ENCODE results near the gene B4GALT1. TPM values are rescaled to one million over a fixed set of nuclear protein-coding genes. Genes with fewer than 3 reads are reported as not detected.
A peak's percentile ranks its signal among the peaks of the same experiment; 100 is the strongest.

The B4GALT1 gene
- total and polyA plus RNA-seq, 5 donors: 24.7 to 137 (median 53.6) TPM

- 68% methylated on average over 11 of the region's 11 CpGs for WGBS
- Histone ChIP-seq H3K4me3 (ENCODE audit: low read length) (no peak overlapping the region), H3K9me3 (ENCODE audit: control insufficient read depth, low read length) (no peaks in the 10 kb centered on the region), H3K4me1 (ENCODE audit: control insufficient read depth, insufficient read depth, low read length) (peaks cover 5% of the 10 kb centered on the region), H3K27ac (ENCODE audit: low read length) (no peak overlapping the region), H3K27me3 (ENCODE audit: control insufficient read depth, insufficient read depth) (no peaks in the 10 kb centered on the region)
- intact Hi-C loops (cut with DNase I): no loop called here
- no peak for DNase-seq
- ATAC-seq: no peak
Measured at GRCh38 chr9:33113799-33114547, 53.2 kb downstream of the B4GALT1 start.

- intact Hi-C loops (cut with DNase I): no loop called here
- Histone ChIP-seq H3K9me3 (ENCODE audit: control insufficient read depth, low read length) (no peaks in the 10 kb centered on the region), H3K4me1 (ENCODE audit: control insufficient read depth, insufficient read depth, low read length) (peaks cover 10% of the 10 kb centered on the region), H3K27ac (ENCODE audit: low read length) (no peak overlapping the region), H3K4me3 (ENCODE audit: low read length) (no peak overlapping the region), H3K27me3 (ENCODE audit: control insufficient read depth, insufficient read depth) (no peaks in the 10 kb centered on the region)
- 84% methylated on average over 4 of the region's 4 CpGs for WGBS
- no peak for ATAC-seq
- no peak for DNase-seq
Measured at GRCh38 chr9:33112094-33112493, 55.0 kb downstream of the B4GALT1 start.

DNA sequence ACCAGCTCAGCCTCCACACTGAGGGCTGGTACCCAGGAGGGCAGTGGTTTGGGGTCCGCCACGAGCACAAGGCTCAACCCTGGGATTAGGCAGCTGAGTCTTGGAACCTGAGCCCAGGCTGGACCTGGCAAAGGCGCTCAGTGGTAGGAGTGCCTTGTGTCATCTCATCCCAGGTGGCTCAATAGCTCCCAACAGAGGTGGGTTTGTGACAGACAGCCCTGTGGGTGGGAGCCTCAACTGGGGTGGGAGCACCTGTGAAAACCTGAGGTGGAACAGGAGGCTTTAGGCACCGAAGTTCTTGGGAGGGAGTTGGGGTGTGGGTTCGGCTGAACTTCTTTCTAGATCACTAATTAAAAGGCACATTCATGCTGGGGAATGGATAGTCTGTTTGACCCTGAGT lies 55.5 kb downstream of the B4GALT1 start:
- H3K27me3 ChIP-seq (ENCODE audit: control insufficient read depth, insufficient read depth): no peaks in the 10 kb centered on the region
- no peak overlapping the region for H3K27ac ChIP-seq (ENCODE audit: low read length)
- DNase-seq (no peak), ATAC-seq (no peak)
- no peaks in the 10 kb centered on the region for H3K9me3 ChIP-seq (ENCODE audit: control insufficient read depth, low read length)
- WGBS: 88% methylated on average over 5 of the region's 5 CpGs
- peaks cover 15% of the 10 kb centered on the region for H3K4me1 ChIP-seq (ENCODE audit: control insufficient read depth, insufficient read depth, low read length)
- intact Hi-C loops (cut with DNase I): no loop called here
- H3K4me3 ChIP-seq (ENCODE audit: low read length): no peak overlapping the region

- WGBS: 81% methylated on average over 5 of the region's 5 CpGs
- DNase-seq (no peak), ATAC-seq (no peak)
- Histone ChIP-seq H3K27me3 (ENCODE audit: control insufficient read depth, insufficient read depth) (no peaks in the 10 kb centered on the region), H3K27ac (ENCODE audit: low read length) (no peak overlapping the region), H3K4me3 (ENCODE audit: low read length) (no peak overlapping the region), H3K9me3 (ENCODE audit: control insufficient read depth, low read length) (no peaks in the 10 kb centered on the region), H3K4me1 (ENCODE audit: control insufficient read depth, insufficient read depth, low read length) (peaks cover 20% of the 10 kb centered on the region)
- intact Hi-C loops (cut with DNase I): no loop called here
Measured at GRCh38 chr9:33110686-33111085, 56.5 kb downstream of the B4GALT1 start.

DNA sequence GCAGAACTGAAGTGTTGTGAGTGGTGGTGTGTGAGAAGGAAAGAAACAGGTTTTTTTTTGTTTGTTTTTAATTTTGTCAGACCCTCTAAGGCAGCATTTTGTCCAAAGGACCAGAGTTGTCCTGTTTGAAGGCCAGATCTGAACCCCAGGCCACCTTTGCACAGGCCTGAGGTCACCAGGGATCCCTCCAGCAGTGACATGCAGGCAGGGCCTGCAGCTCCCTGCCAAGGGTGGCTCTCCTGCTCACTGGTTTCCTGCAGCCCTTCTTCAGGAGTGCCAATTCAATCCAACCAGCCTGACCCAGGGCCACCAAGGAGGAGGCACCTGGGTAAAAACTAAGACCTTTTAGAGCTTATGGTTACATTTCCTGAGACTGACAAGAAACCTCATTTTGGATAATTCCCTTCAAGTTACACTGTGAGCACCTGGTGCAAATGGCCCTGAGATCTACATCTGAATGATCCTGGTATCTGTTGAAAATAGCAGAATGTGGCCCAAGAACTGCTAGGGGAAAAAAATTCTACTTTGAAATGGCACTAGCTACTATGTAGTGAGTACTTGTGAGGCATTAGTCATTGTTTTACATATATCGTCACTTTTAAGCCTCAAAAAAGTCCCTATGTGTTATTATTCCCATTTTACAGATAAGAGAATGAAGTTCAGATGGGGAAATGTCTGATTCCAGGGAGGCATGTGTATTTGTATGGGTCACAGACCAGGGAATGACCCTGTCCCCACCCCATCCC lies 57.1 kb downstream of the B4GALT1 start:
- Histone ChIP-seq H3K27me3 (ENCODE audit: control insufficient read depth, insufficient read depth) (no peaks in the 10 kb centered on the region), H3K27ac (ENCODE audit: low read length) (no peak overlapping the region), H3K4me1 (ENCODE audit: control insufficient read depth, insufficient read depth, low read length) (peaks cover 20% of the 10 kb centered on the region), H3K4me3 (ENCODE audit: low read length) (no peak overlapping the region), H3K9me3 (ENCODE audit: control insufficient read depth, low read length) (no peaks in the 10 kb centered on the region)
- no peak for ATAC-seq
- DNase-seq: no peak
- intact Hi-C loops (cut with DNase I): loop anchor here in 1 of 4 donors (2.0 kb wide), 1 partner anchor 57 kb away; the partner anchor contains the start of gene B4GALT1
- WGBS: 78% methylated on average over 1 of the region's 1 CpG

GRCh38 chr9:33109097-33109496 lies 58.0 kb downstream of the B4GALT1 start:
- no peaks in the 10 kb centered on the region for H3K27me3 ChIP-seq (ENCODE audit: control insufficient read depth, insufficient read depth)
- H3K9me3 ChIP-seq (ENCODE audit: control insufficient read depth, low read length): no peaks in the 10 kb centered on the region
- 72% methylated on average over 3 of the region's 3 CpGs for WGBS
- H3K27ac ChIP-seq (ENCODE audit: low read length): no peak overlapping the region
- no peak overlapping the region for H3K4me3 ChIP-seq (ENCODE audit: low read length)
- intact Hi-C loops (cut with DNase I): loop anchor here in 1 of 4 donors (2.0 kb wide), 1 partner anchor 58 kb away; the partner anchor contains the start of gene B4GALT1
- peaks cover 17% of the 10 kb centered on the region for H3K4me1 ChIP-seq (ENCODE audit: control insufficient read depth, insufficient read depth, low read length)
- DNase-seq (no peak), ATAC-seq (no peak)

- H3K27ac ChIP-seq (ENCODE audit: low read length): no peak overlapping the region
- peaks cover 17% of the 10 kb centered on the region for H3K4me1 ChIP-seq (ENCODE audit: control insufficient read depth, insufficient read depth, low read length)
- intact Hi-C loops (cut with DNase I): loop anchor here in 1 of 4 donors (2.0 kb wide), 1 partner anchor 58 kb away; the partner anchor contains the start of gene B4GALT1
- H3K9me3 ChIP-seq (ENCODE audit: control insufficient read depth, low read length): no peaks in the 10 kb centered on the region
- no peak overlapping the region for H3K4me3 ChIP-seq (ENCODE audit: low read length)
- no peak for DNase-seq
- no peaks in the 10 kb centered on the region for H3K27me3 ChIP-seq (ENCODE audit: control insufficient read depth, insufficient read depth)
- no peak for ATAC-seq
- WGBS: 93% methylated on average over 3 of the region's 3 CpGs
Measured at GRCh38 chr9:33108472-33108871, 58.7 kb downstream of the B4GALT1 start.

DNA sequence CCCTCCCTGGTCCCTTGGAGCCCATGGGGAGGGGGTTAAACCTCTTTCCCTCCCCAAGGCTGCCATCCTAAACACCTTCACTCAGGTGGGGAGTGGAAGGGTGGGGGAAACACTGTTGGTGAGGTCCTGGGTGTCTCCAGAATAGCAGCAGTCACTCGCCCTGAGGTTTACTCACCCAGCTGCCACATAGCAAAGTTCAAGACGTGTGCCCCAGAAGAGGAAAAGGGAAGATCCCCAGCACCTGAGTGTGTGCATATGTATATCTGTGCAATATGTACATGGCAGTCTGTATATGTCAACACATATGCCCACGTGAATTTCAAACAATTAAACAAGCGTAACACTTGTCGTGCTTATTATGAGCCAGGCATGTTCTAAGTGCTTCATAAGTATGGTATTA lies 59.4 kb downstream of the B4GALT1 start:
- intact Hi-C loops (cut with DNase I): loop anchor here in 1 of 4 donors (2.0 kb wide), 1 partner anchor 59 kb away; the partner anchor contains the start of gene B4GALT1
- ATAC-seq (no peak), DNase-seq (no peak)
- Histone ChIP-seq H3K4me1 (ENCODE audit: control insufficient read depth, insufficient read depth, low read length) (peaks cover 17% of the 10 kb centered on the region), H3K4me3 (ENCODE audit: low read length) (no peak overlapping the region), H3K27me3 (ENCODE audit: control insufficient read depth, insufficient read depth) (no peaks in the 10 kb centered on the region), H3K9me3 (ENCODE audit: control insufficient read depth, low read length) (no peaks in the 10 kb centered on the region), H3K27ac (ENCODE audit: low read length) (peak overlapping the region; percentile 51)
- 63% methylated on average over 5 of the region's 5 CpGs for WGBS

GRCh38 chr9:33106827-33107621 lies 60.1 kb downstream of the B4GALT1 start:
- Histone ChIP-seq H3K27ac (ENCODE audit: low read length) (peak overlapping the region; percentile 51), H3K27me3 (ENCODE audit: control insufficient read depth, insufficient read depth) (no peaks in the 10 kb centered on the region), H3K4me1 (ENCODE audit: control insufficient read depth, insufficient read depth, low read length) (peaks cover 17% of the 10 kb centered on the region), H3K4me3 (ENCODE audit: low read length) (no peak overlapping the region), H3K9me3 (ENCODE audit: control insufficient read depth, low read length) (no peaks in the 10 kb centered on the region)
- intact Hi-C loops (cut with DNase I): no loop called here
- 24% methylated on average over 10 of the region's 10 CpGs for WGBS
- DNase-seq: peak; percentile 68 to 86 (median 84)
- ATAC-seq: peak; percentile 67 to 71

DNA sequence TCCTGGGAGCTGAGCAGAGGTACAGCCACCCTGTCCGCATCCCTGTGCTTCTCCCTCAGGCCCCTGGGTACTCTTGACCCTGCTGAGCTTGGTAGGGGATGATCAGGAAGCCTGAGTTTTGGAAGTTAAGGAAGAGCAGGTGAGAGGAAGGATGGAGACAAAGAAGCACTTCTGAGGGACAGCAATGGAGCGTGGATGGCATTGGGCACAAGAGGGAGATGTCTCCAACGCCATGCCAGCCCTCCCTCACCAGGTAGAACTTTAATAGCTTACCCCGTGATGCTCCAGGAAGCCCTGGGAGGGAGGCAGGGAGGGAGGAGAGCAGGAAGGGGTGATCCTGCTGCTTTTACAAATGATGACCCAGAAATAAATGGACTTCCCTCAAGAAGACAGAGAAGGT lies 60.8 kb downstream of the B4GALT1 start:
- Histone ChIP-seq H3K27ac (ENCODE audit: low read length) (peak overlapping the region; percentile 51), H3K9me3 (ENCODE audit: control insufficient read depth, low read length) (no peaks in the 10 kb centered on the region), H3K4me1 (ENCODE audit: control insufficient read depth, insufficient read depth, low read length) (peaks cover 19% of the 10 kb centered on the region), H3K27me3 (ENCODE audit: control insufficient read depth, insufficient read depth) (no peaks in the 10 kb centered on the region), H3K4me3 (ENCODE audit: low read length) (no peak overlapping the region)
- intact Hi-C loops (cut with DNase I): no loop called here
- DNase-seq (no peak), ATAC-seq (no peak)
- WGBS: 58% methylated on average over 4 of the region's 4 CpGs

Data from right cardiac atrium (tissue), 5 donors.